Naive thymus-derived CD8-positive, alpha-beta T cell (primary cell): Measurements from ENCODE around the gene PLD1. TPM values are rescaled to one million over a fixed set of nuclear protein-coding genes. Genes with fewer than 3 reads are reported as not detected.

Experiments
- ATAC-seq, 2 donors: fragments of 150-1000 bp; cut with Tn5 transposase in 1 of 2; sonication (Bioruptor Pico), chemical (Tn5 transposase) in 1 of 2; 1 replicate in 1 of 2; 2 replicates in 1 of 2; pipeline ENCODE4 v1.10.0; 2021; ENCODE audit warnings: mild to moderate bottlenecking in 2 of 2, moderate library complexity in 2 of 2
- POLR2A ChIA-PET: fragments of 350-600 bp; sonication (Branson Sonifier 250); formaldehyde crosslinking; loops from one replicate; lab custom pipeline; 2021; ENCODE audit warnings: antibody characterized with exemption; lab: Charles Lee
- DNase-seq, 10 donors: peaks; one replicate each; pipeline versions ENCODE4 v3.0.0 to v3.0.0-alpha.2; 2020 to 2022
- H3K27ac Mint-ChIP-seq, 10 donors: one replicate each; pipeline ENCODE4 v1.8.0; 2020 to 2022; ENCODE audit warnings: mild to moderate bottlenecking in 10 of 10, mixed read lengths in 10 of 10, moderate library complexity in 4 of 10, inconsistent platforms in 1 of 10
- H3K27me3 Mint-ChIP-seq, 5 donors: one replicate each; pipeline ENCODE4 v1.8.0; 2021 to 2022; ENCODE audit warnings: mixed read lengths in 5 of 5
- H3K36me3 Mint-ChIP-seq, 3 donors: one replicate each; pipeline ENCODE4 v1.8.0; 2020 to 2022; ENCODE audit warnings: mixed read lengths in 3 of 3, mild to moderate bottlenecking in 2 of 3, inconsistent platforms in 1 of 3
- H3K4me1 Mint-ChIP-seq, 4 donors: one replicate each; pipeline ENCODE4 v1.8.0; 2021 to 2022; ENCODE audit warnings: mixed read lengths in 4 of 4
- H3K4me3 Mint-ChIP-seq, 10 donors: one replicate each; pipeline ENCODE4 v1.8.0; 2020 to 2022; ENCODE audit warnings: mild to moderate bottlenecking in 10 of 10, mixed read lengths in 10 of 10, moderate library complexity in 6 of 10, inconsistent platforms in 1 of 10
- H3K9me3 Mint-ChIP-seq, 9 donors: one replicate each; pipeline ENCODE4 v1.8.0; 2020 to 2022; ENCODE audit warnings: mixed read lengths in 9 of 9, mild to moderate bottlenecking in 3 of 9, inconsistent platforms in 1 of 9, moderate library complexity in 1 of 9
- polyA plus RNA-seq, 3 donors: library from polyadenylated mRNA; unstranded; fragments of 300-500 nt; fragmentation: Illumina TruSeq; gene quantifications; one replicate each; pipeline ENCODE4 v1.2.3, GENCODE V29; 2021
- total RNA-seq, 8 experiments: library from RNA in 2 of 8; stranded (reverse) in 2 of 8; gene quantifications; one replicate each; pipeline ENCODE4 v1.2.3 and lab custom pipeline; 2021 to 2026

Gene PLD1
- total and polyA plus RNA-seq, 5 experiments from 2014 or later, result 0.38 to 0.44 TPM; not detected in 3

GRCh38 chr3:171606151-171606751 is 204.0 kb downstream of the PLD1 start:
- H3K4me3 Mint-ChIP-seq, result no peak overlapping the region
- H3K9me3 Mint-ChIP-seq, result no peaks in the 10 kb centered on the region
- H3K36me3 Mint-ChIP-seq, result no peaks in the 10 kb centered on the region
- H3K4me1 Mint-ChIP-seq, result no peaks in the 10 kb centered on the region
- no peak for DNase-seq
- no peak for ATAC-seq
- POLR2A ChIA-PET, result no interaction called here
- peaks cover 0 to 16% (median 5%) of the 10 kb centered on the region in 5 donors for H3K27me3 Mint-ChIP-seq
- no peak overlapping the region for H3K27ac Mint-ChIP-seq

DNA sequence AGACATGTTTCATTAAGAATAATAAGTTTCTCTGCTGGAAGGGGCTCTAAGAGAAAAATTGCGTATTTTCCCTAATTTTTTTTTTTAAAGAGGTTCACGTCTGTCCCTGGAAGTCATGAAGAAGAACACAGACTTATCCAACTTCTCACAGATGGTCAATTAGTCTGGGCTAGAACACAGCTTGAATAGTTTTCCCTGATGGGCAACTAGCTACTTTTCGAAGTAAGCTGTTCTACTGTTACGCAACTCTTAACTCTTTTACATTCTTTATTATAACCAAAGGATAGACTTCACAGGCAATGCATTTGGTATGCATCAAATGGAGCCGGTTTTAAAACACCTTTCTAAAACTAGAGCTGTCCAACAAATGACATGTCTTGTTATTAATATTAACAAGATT is 205.9 kb downstream of the PLD1 start:
- no peak for ATAC-seq
- Mint-ChIP-seq H3K9me3 (no peaks in the 10 kb centered on the region), H3K4me1 (no peaks in the 10 kb centered on the region), H3K36me3 (no peaks in the 10 kb centered on the region), H3K4me3 (no peak overlapping the region), H3K27me3 (peaks cover 0 to 10% (median 5%) of the 10 kb centered on the region in 5 donors), H3K27ac (no peak overlapping the region)
- no peak for DNase-seq
- POLR2A ChIA-PET, result no interaction called here

DNA sequence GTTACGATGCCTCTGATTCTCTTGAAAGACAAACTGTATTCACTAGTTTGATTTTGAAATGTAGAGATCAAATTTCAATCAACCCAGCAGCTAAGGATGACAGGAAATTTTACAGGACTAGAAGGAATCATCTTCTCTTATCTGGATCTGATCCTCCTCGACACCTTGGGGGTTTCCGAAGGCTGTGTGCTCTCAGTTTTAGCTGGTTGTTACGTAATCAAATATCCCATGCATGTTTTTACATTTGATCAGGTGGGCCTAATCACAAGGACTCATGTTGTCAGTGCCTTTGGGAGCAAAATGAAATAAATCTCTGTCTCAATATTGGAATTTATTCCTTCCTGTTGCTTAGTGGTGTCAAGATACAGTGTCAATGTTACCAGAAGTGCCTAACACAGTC is 208.2 kb downstream of the PLD1 start:
- no peaks in the 10 kb centered on the region for H3K36me3 Mint-ChIP-seq
- ATAC-seq (no peak), DNase-seq (no peak)
- POLR2A ChIA-PET, result no interaction called here
- no peaks in the 10 kb centered on the region for H3K9me3 Mint-ChIP-seq
- peaks cover 0 to 10% (median 5%) of the 10 kb centered on the region in 5 donors for H3K27me3 Mint-ChIP-seq
- no peaks in the 10 kb centered on the region for H3K4me1 Mint-ChIP-seq
- no peak overlapping the region for H3K27ac Mint-ChIP-seq
- H3K4me3 Mint-ChIP-seq, result no peak overlapping the region

- H3K4me3 Mint-ChIP-seq, result no peak overlapping the region
- no peak overlapping the region for H3K27ac Mint-ChIP-seq
- no peaks in the 10 kb centered on the region for H3K9me3 Mint-ChIP-seq
- no peak for ATAC-seq
- no peaks in the 10 kb centered on the region for H3K4me1 Mint-ChIP-seq
- DNase-seq, result no peak
- H3K27me3 Mint-ChIP-seq, result peaks cover 0 to 4% (median 0%) of the 10 kb centered on the region in 5 donors
- POLR2A ChIA-PET, result no interaction called here
- no peaks in the 10 kb centered on the region for H3K36me3 Mint-ChIP-seq
These were observed 210.3 kb downstream of the PLD1 start for GRCh38 chr3:171600030-171600429.

DNA sequence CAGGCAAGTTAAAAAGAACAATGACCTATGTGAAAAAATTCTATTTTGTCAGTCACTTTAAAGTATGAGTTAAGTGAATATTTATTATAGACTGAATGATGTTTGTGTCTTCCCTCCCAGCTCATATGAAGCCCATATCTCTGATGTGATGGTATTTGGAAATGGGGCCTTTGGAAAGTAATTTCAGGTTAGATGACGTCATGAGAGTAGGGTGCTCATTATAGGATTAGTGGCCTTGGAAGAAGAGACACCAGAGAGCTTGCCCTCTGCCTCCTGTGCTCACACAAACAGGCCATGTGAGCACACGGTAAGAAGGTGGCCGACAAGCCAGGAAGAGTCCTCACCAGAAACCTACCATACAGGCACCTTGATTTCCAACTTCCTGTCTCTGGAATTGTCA is 211.3 kb downstream of the PLD1 start:
- no peaks in the 10 kb centered on the region for H3K36me3 Mint-ChIP-seq
- H3K9me3 Mint-ChIP-seq, result no peaks in the 10 kb centered on the region
- DNase-seq (no peak), ATAC-seq (no peak)
- H3K27me3 Mint-ChIP-seq, result peaks cover 0 to 6% (median 1%) of the 10 kb centered on the region in 5 donors
- H3K4me1 Mint-ChIP-seq, result no peaks in the 10 kb centered on the region
- POLR2A ChIA-PET, result interaction anchor here (0.7 kb wide), 1 partner anchor 24 kb away, joined by 4 read pairs; no protein-coding TSS in a partner anchor
- H3K4me3 Mint-ChIP-seq, result no peak overlapping the region
- H3K27ac Mint-ChIP-seq, result no peak overlapping the region

DNA sequence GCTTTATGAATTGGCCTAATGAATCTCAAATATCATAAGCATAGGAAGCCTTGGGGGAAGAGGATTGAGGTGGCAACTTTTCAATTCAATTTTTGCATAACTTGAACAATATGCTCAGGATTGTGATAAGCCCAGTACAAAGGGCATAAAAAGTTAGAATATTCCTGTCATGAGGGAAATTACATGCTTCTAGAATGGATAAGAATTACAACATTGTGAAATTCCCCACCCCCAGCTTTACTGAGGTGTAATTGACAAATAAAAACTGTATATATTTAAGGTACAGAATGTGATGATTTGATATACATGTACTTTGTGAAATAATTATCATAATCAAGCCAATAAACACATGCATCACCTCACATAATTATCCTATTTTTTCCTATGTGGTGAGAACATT is 217.5 kb downstream of the PLD1 start:
- DNase-seq (no peak), ATAC-seq (no peak)
- H3K4me3 Mint-ChIP-seq, result no peak overlapping the region
- H3K9me3 Mint-ChIP-seq, result no peaks in the 10 kb centered on the region
- H3K27me3 Mint-ChIP-seq, result peaks cover 0 to 6% (median 1%) of the 10 kb centered on the region in 5 donors
- POLR2A ChIA-PET, result no interaction called here
- H3K27ac Mint-ChIP-seq, result no peak overlapping the region
- H3K4me1 Mint-ChIP-seq, result no peaks in the 10 kb centered on the region
- no peaks in the 10 kb centered on the region for H3K36me3 Mint-ChIP-seq

GRCh38 chr3:171591070-171591469 is 219.2 kb downstream of the PLD1 start:
- POLR2A ChIA-PET, result no interaction called here
- no peak for ATAC-seq
- H3K27me3 Mint-ChIP-seq, result peaks cover 0 to 11% (median 1%) of the 10 kb centered on the region in 5 donors

GRCh38 chr3:171586274-171586673 is 224.0 kb downstream of the PLD1 start:
- POLR2A ChIA-PET, result no interaction called here
- ATAC-seq (no peak), DNase-seq (no peak)
- no peak overlapping the region for H3K27ac Mint-ChIP-seq
- peaks cover 0 to 10% (median 2%) of the 10 kb centered on the region in 5 donors for H3K27me3 Mint-ChIP-seq
- no peak overlapping the region for H3K4me3 Mint-ChIP-seq
- H3K9me3 Mint-ChIP-seq, result no peaks in the 10 kb centered on the region
- no peaks in the 10 kb centered on the region for H3K36me3 Mint-ChIP-seq
- H3K4me1 Mint-ChIP-seq, result no peaks in the 10 kb centered on the region

More at GRCh38 chr3:171591070-171591469, 219.2 kb downstream of the PLD1 start:
- Mint-ChIP-seq H3K9me3 (no peaks in the 10 kb centered on the region), H3K4me3 (no peak overlapping the region), H3K4me1 (no peaks in the 10 kb centered on the region), H3K27ac (no peak overlapping the region), H3K36me3 (no peaks in the 10 kb centered on the region)
- DNase-seq, result no peak

- Mint-ChIP-seq H3K9me3 (no peaks in the 10 kb centered on the region), H3K4me1 (no peaks in the 10 kb centered on the region), H3K27ac (no peak overlapping the region), H3K4me3 (no peak overlapping the region), H3K36me3 (no peaks in the 10 kb centered on the region), H3K27me3 (peaks cover 0 to 10% (median 2%) of the 10 kb centered on the region in 5 donors)
- no peak for ATAC-seq
- POLR2A ChIA-PET, result no interaction called here
- no peak for DNase-seq
These were observed 225.2 kb downstream of the PLD1 start for GRCh38 chr3:171585039-171585438.

DNA sequence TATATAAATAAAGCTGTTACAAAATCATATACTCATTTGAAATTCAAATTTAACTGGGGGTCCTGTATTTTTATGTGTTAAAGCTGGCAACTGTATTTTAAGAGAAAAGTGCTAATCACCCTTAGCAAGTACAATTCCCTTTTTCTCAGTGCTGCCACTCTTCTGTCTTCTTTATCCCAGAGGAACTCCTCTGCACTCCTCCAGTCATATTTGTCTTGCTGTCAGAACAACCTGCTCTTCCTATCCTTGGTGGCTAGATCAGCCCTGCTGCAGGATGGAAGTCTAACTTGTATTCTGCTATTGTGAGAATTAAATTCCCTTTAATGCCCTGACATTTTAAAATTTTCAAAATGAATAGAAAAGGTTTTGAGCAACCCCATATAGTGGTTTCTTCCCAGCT is 226.2 kb downstream of the PLD1 start:
- ATAC-seq (no peak), DNase-seq (no peak)
- peaks cover 0 to 13% (median 2%) of the 10 kb centered on the region in 5 donors for H3K27me3 Mint-ChIP-seq

DNA sequence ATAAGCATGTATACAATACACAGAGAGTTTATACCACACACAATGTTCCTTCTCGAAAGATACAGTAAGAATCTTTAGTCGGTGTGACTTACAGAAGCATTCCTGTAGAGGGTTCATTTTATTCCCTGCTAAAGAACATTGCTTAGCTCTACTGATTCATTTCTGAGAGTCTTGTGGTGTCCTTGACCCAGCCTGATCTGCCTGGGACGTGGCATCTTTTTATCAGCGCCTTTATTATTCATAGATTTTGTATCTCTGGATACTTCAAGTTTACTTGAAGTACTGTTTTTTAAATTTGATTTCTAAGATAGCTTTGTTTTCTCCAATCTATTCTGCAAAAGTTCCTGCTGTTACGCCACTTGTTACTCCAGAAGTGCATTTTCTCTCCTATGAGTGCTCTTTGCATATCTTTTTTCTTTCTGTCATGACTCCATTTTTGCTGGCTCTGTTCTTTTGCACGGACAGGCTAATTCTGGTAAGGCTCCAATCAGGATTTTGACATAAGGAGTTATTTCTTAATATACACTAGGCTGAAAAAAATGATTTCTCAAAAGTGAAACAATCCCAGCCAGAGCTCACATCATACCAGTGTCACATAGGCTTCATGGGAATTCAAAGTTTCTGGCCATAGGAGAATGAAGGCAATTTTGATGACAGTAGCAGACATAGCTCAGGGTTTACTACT is 235.6 kb downstream of the PLD1 start:
- H3K9me3 Mint-ChIP-seq, result peaks cover 0 to 12% (median 0%) of the 10 kb centered on the region in 9 donors
- no peaks in the 10 kb centered on the region for H3K4me1 Mint-ChIP-seq
- no peak for DNase-seq
- no peaks in the 10 kb centered on the region for H3K36me3 Mint-ChIP-seq
- H3K27me3 Mint-ChIP-seq, result peaks cover 4 to 27% (median 11%) of the 10 kb centered on the region in 5 donors
- no peak overlapping the region for H3K4me3 Mint-ChIP-seq
- no peak for ATAC-seq
- POLR2A ChIA-PET, result interaction anchor here (0.5 kb wide), 1 partner anchor 25 kb away, joined by 4 read pairs; no protein-coding TSS in a partner anchor
- peak overlapping the region in 1 of 10 donors; percentile 19 for H3K27ac Mint-ChIP-seq

More for the DNA sequence above, 226.2 kb downstream of the PLD1 start:
- no peaks in the 10 kb centered on the region for H3K9me3 Mint-ChIP-seq
- H3K36me3 Mint-ChIP-seq, result no peaks in the 10 kb centered on the region
- H3K4me1 Mint-ChIP-seq, result no peaks in the 10 kb centered on the region
- H3K27ac Mint-ChIP-seq, result no peak overlapping the region
- no peak overlapping the region for H3K4me3 Mint-ChIP-seq
- POLR2A ChIA-PET, result no interaction called here

- H3K27ac Mint-ChIP-seq, result no peak overlapping the region
- no peaks in the 10 kb centered on the region for H3K36me3 Mint-ChIP-seq
- POLR2A ChIA-PET, result no interaction called here
- peaks cover 0 to 9% (median 4%) of the 10 kb centered on the region in 5 donors for H3K27me3 Mint-ChIP-seq
- H3K9me3 Mint-ChIP-seq, result peaks cover 0 to 12% (median 0%) of the 10 kb centered on the region in 9 donors
- no peaks in the 10 kb centered on the region for H3K4me1 Mint-ChIP-seq
- ATAC-seq, result no peak
- H3K4me3 Mint-ChIP-seq, result no peak overlapping the region
- DNase-seq, result no peak
These were observed 240.6 kb downstream of the PLD1 start for GRCh38 chr3:171569571-171570132.

DNA sequence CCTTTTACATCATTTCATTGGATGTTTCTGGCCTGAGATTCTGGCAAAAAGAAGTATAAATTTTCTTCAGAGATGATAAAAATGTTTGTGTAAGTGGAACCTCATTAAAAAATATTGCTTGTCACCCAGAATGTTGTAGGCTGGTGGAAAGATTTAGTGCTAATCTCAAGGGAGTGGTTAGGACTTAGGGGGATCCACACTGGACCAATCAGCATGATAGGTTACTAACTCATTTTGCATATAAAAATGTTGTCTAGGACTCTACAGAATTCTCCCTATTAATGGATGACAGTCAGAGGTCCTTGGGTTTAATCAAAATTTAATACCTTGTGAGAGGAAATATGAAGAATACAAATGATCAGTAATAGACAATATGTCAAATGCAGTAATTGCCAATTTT is 241.5 kb downstream of the PLD1 start:
- Mint-ChIP-seq H3K27me3 (peaks cover 0 to 9% (median 5%) of the 10 kb centered on the region in 5 donors), H3K4me3 (no peak overlapping the region), H3K4me1 (no peaks in the 10 kb centered on the region), H3K36me3 (no peaks in the 10 kb centered on the region), H3K27ac (no peak overlapping the region), H3K9me3 (peaks cover 0 to 7% (median 0%) of the 10 kb centered on the region in 9 donors)
- POLR2A ChIA-PET, result no interaction called here
- DNase-seq (no peak), ATAC-seq (no peak)
